HL-60 (cell line): ENCODE results near the gene CRY1.

Experiments
- DNase-seq, 2 experiments: peaks; one replicate each; pipeline ENCODE4 v3.0.0-alpha.2; 2010 to 2020; ENCODE audit warnings: low read depth in 1 of 2, low spot score in 1 of 2
- H3K27ac ChIP-seq: fragments of 250-450 bp; sonication (Bioruptor Pico); replicated peaks from 2 replicates; pipeline ENCODE4 v1.5.1; 2020; ENCODE audit warnings: mild to moderate bottlenecking, moderate library complexity
- H3K27me3 ChIP-seq: fragments of 250-450 bp; sonication (Bioruptor Pico); 2 replicates; pipeline ENCODE4 v1.5.1; 2021; ENCODE audit warnings: mild to moderate bottlenecking, moderate library complexity; ENCODE audit not compliant: insufficient read depth, poor library complexity, severe bottlenecking
- H3K4me3 ChIP-seq: replicated peaks from 2 replicates; pipeline ENCODE4 v1.5.1; 2011; ENCODE audit warnings: mild to moderate bottlenecking, control low read depth, low read length; ENCODE audit not compliant: insufficient read depth
- CTCF ChIP-seq: IDR thresholded peaks from one replicate; pipeline ENCODE4 v1.5.1; 2011; ENCODE audit warnings: low read length, control low read depth, inconsistent platforms; ENCODE audit not compliant: insufficient read depth
- GABPA ChIP-seq: IDR thresholded peaks from 2 replicates; pipeline ENCODE4 v1.6.1; 2012; ENCODE audit warnings: low read depth
- POLR2AphosphoS5 ChIP-seq: IDR thresholded peaks from 2 replicates; pipeline ENCODE4 v1.6.1; 2012; ENCODE audit warnings: low read depth
- REST ChIP-seq: IDR thresholded peaks from 2 replicates; pipeline ENCODE4 v1.6.1; 2012; ENCODE audit warnings: low read depth; ENCODE audit not compliant: insufficient replicate concordance
- SPI1 ChIP-seq: IDR thresholded peaks from 2 replicates; pipeline ENCODE4 v1.6.1; 2012; ENCODE audit warnings: low read depth, mild to moderate bottlenecking, borderline replicate concordance

The CRY1 gene

GRCh38 chr12:107131832-107132616, 38.7 kb upstream of the CRY1 start:
- Histone ChIP-seq H3K4me3 (no peak overlapping the region), H3K27ac (no peak overlapping the region), H3K27me3 (no peaks in the 10 kb centered on the region)
- peak; percentile 76 for TF ChIP-seq CTCF
- no peak for TF ChIP-seq POLR2AphosphoS5
- DNase-seq, result peak; percentile 1 to 32

GRCh38 chr12:107130830-107131611, 37.7 kb upstream of the CRY1 start:
- Histone ChIP-seq H3K27me3 (no peaks in the 10 kb centered on the region), H3K27ac (no peak overlapping the region), H3K4me3 (no peak overlapping the region)
- no peak for DNase-seq
- TF ChIP-seq POLR2AphosphoS5, result no peak
- TF ChIP-seq GABPA, result no peak
- no peak for TF ChIP-seq REST
- TF ChIP-seq SPI1, result no peak
- no peak for TF ChIP-seq CTCF

- TF ChIP-seq SPI1, result no peak
- no peak for TF ChIP-seq REST
- TF ChIP-seq POLR2AphosphoS5, result no peak
- no peak for TF ChIP-seq GABPA
- DNase-seq, result no peak
- no peaks in the 10 kb centered on the region for H3K27me3 ChIP-seq
- no peak overlapping the region for H3K4me3 ChIP-seq
- no peak overlapping the region for H3K27ac ChIP-seq
These were observed 36.1 kb upstream of the CRY1 start for GRCh38 chr12:107129315-107129930.
